DND-41 (cell line): ENCODE data around the gene ICAM1.
"Not testable (repeated sequence)": the region's sequence is repeated elsewhere in the genome, so short reads cannot be mapped to it uniquely, and the experiment has no call there.

ENCODE experiments used
- ATAC-seq: fragments of 200-7000 bp; cut with Tn5 transposase; 3 replicates; pipeline ENCODE4 v1.9.1; 2021; ENCODE audit warnings: low read depth; ENCODE audit not compliant: insufficient read depth
- DNase-seq: peaks from one replicate; pipeline ENCODE4 v3.0.0-alpha.2; 2020
- H2AFZ ChIP-seq: 2 replicates; pipeline ENCODE4 v1.6.0; 2012; ENCODE audit warnings: low read depth, low read length
- H3K27ac ChIP-seq: 2 replicates; pipeline ENCODE4 v1.5.1; 2012; ENCODE audit warnings: low read length, inconsistent platforms
- H3K27me3 ChIP-seq: fragments of 200-600 bp; sonication (generic); 2 replicates; pipeline ENCODE4 v1.6.0; 2012; ENCODE audit warnings: low read length, mild to moderate bottlenecking, inconsistent platforms; ENCODE audit not compliant: insufficient read depth, poor library complexity
- H3K36me3 ChIP-seq: 2 replicates; pipeline ENCODE4 v1.5.1; 2012; ENCODE audit warnings: low read length, inconsistent platforms; ENCODE audit not compliant: insufficient read depth
- H3K4me1 ChIP-seq: 2 replicates; pipeline ENCODE4 v1.5.1; 2012; ENCODE audit warnings: mild to moderate bottlenecking, low read length; ENCODE audit not compliant: insufficient read depth
- H3K4me2 ChIP-seq: 2 replicates; pipeline ENCODE4 v1.6.0; 2012; ENCODE audit warnings: mild to moderate bottlenecking, moderate library complexity, low read length, inconsistent platforms; ENCODE audit not compliant: insufficient read depth
- H3K4me3 ChIP-seq, 2 experiments: fragments of 200-600 bp in 1 of 2; shearing (Covaris generic) in 1 of 2; 2 replicates each; pipeline ENCODE4 v1.5.1; 2012 to 2016; ENCODE audit warnings: inconsistent platforms in 2 of 2, low read length in 2 of 2, mild to moderate bottlenecking in 2 of 2, low read depth in 1 of 2, moderate library complexity in 1 of 2
- H3K79me2 ChIP-seq: 2 replicates; pipeline ENCODE4 v1.6.0; 2012; ENCODE audit warnings: low read length, inconsistent platforms; ENCODE audit not compliant: insufficient read depth
- H3K9ac ChIP-seq: 2 replicates; pipeline ENCODE4 v1.6.0; 2012; ENCODE audit warnings: low read depth, mild to moderate bottlenecking, inconsistent platforms, low read length, moderate library complexity
- H3K9me3 ChIP-seq: 2 replicates; pipeline ENCODE4 v1.5.1; 2012; ENCODE audit warnings: low read length, moderate library complexity, mild to moderate bottlenecking, inconsistent platforms; ENCODE audit not compliant: insufficient read depth, severe bottlenecking
- H4K20me1 ChIP-seq: 2 replicates; pipeline ENCODE4 v1.6.0; 2012; ENCODE audit warnings: low read length; ENCODE audit not compliant: insufficient read depth
- CTCF ChIP-seq: IDR thresholded peaks from 2 replicates; pipeline ENCODE4 v1.5.1; 2012; ENCODE audit warnings: borderline replicate concordance, low read length, moderate library complexity, mild to moderate bottlenecking; ENCODE audit not compliant: poor library complexity, severe bottlenecking; ENCODE audit errors: extremely low read depth
- EZH2 ChIP-seq: IDR thresholded peaks from 3 replicates; pipeline ENCODE4 v1.6.1; 2012; ENCODE audit warnings: borderline replicate concordance, low read depth, mild to moderate bottlenecking, moderate library complexity, low read length, inconsistent platforms; ENCODE audit not compliant: severe bottlenecking

The ICAM1 gene

GRCh38 chr19:10233946-10234345 lies 37.0 kb upstream of the ICAM1 start:
- H3K4me1 ChIP-seq = peaks cover 42% of the 10 kb centered on the region
- H3K27me3 ChIP-seq = peaks cover 10% of the 10 kb centered on the region
- no peak overlapping the region for H3K27ac ChIP-seq
- no peak overlapping the region for H3K9ac ChIP-seq
- no peak for DNase-seq
- H3K4me2 ChIP-seq = no peak overlapping the region
- ATAC-seq = no peak
- no peak overlapping the region for H2AFZ ChIP-seq
- no peaks in the 10 kb centered on the region for H3K36me3 ChIP-seq
- TF ChIP-seq CTCF (no peak), EZH2 (no peak)
- H4K20me1 ChIP-seq = no peaks in the 10 kb centered on the region
- no peaks in the 10 kb centered on the region for H3K9me3 ChIP-seq
- H3K4me3 ChIP-seq = no peak overlapping the region
- no peaks in the 10 kb centered on the region for H3K79me2 ChIP-seq

- H4K20me1 ChIP-seq = no peaks in the 10 kb centered on the region
- H3K27me3 ChIP-seq = peaks cover 10% of the 10 kb centered on the region
- H2AFZ ChIP-seq = no peak overlapping the region
- no peak overlapping the region for H3K27ac ChIP-seq
- DNase-seq = no peak
- H3K79me2 ChIP-seq = no peaks in the 10 kb centered on the region
- H3K4me3 ChIP-seq = no peak overlapping the region
- TF ChIP-seq CTCF (no peak), EZH2 (no peak)
- no peaks in the 10 kb centered on the region for H3K36me3 ChIP-seq
- H3K4me1 ChIP-seq = peaks cover 36% of the 10 kb centered on the region
- H3K9me3 ChIP-seq = no peaks in the 10 kb centered on the region
- H3K4me2 ChIP-seq = no peak overlapping the region
- H3K9ac ChIP-seq = no peak overlapping the region
- ATAC-seq = no peak
Measured at GRCh38 chr19:10235003-10235402, 35.9 kb upstream of the ICAM1 start.

- H3K27me3 ChIP-seq, H2AFZ ChIP-seq, H3K9me3 ChIP-seq, H3K9ac ChIP-seq, H3K79me2 ChIP-seq, H3K27ac ChIP-seq, H3K4me2 ChIP-seq, H4K20me1 ChIP-seq, DNase-seq, H3K4me3 ChIP-seq, ATAC-seq, H3K36me3 ChIP-seq: not testable (repeated sequence)
- H3K4me1 ChIP-seq = peaks cover 32% of the 10 kb centered on the region
Measured at GRCh38 chr19:10235409-10235808, 35.5 kb upstream of the ICAM1 start.

GRCh38 chr19:10237702-10238101 lies 33.2 kb upstream of the ICAM1 start:
- ATAC-seq = no peak
- H3K9ac ChIP-seq = no peak overlapping the region
- no peaks in the 10 kb centered on the region for H3K9me3 ChIP-seq
- TF ChIP-seq EZH2 (no peak), CTCF (no peak)
- no peak overlapping the region for H3K4me2 ChIP-seq
- no peak for DNase-seq
- no peaks in the 10 kb centered on the region for H4K20me1 ChIP-seq
- H3K4me1 ChIP-seq = peaks cover 22% of the 10 kb centered on the region
- no peak overlapping the region for H3K4me3 ChIP-seq
- H3K79me2 ChIP-seq = no peaks in the 10 kb centered on the region
- no peaks in the 10 kb centered on the region for H3K36me3 ChIP-seq
- H3K27me3 ChIP-seq = no peaks in the 10 kb centered on the region
- H3K27ac ChIP-seq = no peak overlapping the region
- no peak overlapping the region for H2AFZ ChIP-seq
